GM12874 (cell line): Measurements from ENCODE around the gene UBE2C.

Experiments
- TF ChIP-seq, protein P1 (sequence below): IDR thresholded peaks from 2 replicates; pipeline ENCODE4 v1.5.1; 2011; ENCODE audit warnings: low read depth, mild to moderate bottlenecking, control low read depth, low read length, moderate library complexity; ENCODE audit not compliant: insufficient read depth

UBE2C gene

DNA sequence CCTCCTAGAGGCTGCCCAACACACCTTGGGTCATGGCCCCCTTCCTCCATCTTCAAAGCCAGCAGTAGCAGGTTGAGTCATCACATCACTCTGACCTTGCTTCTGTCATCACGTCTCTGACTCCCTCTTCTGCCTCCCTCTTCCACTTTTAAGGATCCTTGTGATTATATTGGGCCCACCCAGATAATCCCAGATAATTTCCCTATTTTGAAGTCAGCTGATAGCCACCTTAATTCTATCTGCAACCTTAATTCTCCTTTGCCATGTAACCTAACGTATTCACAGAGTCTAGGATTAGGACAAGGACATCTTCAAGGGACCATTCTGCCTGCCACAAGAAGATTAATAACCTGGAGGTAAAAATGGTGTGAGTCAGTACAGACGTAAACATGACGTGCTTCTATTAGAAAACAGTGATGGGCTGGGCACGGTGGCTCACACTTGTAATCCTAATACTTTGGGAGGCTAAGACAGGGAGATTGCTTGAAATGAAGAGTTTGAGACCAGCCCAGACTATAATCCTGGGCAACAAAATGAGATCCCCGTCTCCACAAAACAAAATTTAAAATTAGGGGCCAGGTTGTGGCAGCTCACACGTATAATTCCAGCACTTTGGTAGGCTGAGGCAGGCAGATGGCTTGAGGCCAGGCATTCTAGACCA is 48.2 kb downstream of the UBE2C start:
- TF ChIP-seq, protein P1, sequence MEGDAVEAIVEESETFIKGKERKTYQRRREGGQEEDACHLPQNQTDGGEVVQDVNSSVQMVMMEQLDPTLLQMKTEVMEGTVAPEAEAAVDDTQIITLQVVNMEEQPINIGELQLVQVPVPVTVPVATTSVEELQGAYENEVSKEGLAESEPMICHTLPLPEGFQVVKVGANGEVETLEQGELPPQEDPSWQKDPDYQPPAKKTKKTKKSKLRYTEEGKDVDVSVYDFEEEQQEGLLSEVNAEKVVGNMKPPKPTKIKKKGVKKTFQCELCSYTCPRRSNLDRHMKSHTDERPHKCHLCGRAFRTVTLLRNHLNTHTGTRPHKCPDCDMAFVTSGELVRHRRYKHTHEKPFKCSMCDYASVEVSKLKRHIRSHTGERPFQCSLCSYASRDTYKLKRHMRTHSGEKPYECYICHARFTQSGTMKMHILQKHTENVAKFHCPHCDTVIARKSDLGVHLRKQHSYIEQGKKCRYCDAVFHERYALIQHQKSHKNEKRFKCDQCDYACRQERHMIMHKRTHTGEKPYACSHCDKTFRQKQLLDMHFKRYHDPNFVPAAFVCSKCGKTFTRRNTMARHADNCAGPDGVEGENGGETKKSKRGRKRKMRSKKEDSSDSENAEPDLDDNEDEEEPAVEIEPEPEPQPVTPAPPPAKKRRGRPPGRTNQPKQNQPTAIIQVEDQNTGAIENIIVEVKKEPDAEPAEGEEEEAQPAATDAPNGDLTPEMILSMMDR = no peak

DNA sequence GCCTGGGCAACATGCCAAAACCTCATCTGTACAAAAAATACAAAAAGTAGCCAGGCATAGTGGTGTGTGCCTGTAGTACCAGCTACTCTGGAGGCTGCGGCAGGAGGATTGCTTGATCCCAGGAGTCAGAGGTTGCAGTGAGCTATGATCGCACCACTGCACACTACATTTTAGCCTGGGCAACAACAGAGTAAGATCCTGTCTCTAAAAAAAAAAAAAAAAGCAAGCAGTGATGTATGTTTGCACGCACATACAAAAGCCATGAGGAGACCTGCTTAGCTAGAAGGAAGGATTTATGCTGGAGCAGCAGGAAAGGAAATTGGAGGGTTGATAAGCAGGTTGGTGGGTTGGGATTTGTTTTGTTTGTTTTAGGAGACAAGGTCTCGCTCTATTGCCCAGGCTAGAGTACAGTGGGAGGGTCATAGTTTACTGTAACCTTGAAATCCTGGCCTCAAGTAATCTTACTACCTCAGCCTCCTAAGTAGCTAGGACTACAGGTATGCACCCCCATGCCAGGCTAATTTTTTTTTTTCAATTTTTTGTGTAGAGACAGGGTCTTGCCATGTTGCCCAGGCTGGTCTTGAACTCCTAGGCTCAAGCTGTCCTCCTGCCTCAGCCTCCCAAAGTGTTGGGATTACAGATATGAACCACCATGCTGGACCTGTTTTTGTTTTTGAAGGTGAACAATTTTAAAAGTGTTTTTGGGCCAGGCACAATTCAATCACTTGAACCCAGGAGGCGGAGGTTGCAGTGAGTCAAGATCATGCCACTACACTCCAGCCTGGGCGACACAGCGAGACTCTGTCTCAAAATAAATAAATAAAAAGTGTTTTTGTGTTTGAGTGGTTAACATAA is 49.0 kb downstream of the UBE2C start:
- TF ChIP-seq, protein P1 = no peak

DNA sequence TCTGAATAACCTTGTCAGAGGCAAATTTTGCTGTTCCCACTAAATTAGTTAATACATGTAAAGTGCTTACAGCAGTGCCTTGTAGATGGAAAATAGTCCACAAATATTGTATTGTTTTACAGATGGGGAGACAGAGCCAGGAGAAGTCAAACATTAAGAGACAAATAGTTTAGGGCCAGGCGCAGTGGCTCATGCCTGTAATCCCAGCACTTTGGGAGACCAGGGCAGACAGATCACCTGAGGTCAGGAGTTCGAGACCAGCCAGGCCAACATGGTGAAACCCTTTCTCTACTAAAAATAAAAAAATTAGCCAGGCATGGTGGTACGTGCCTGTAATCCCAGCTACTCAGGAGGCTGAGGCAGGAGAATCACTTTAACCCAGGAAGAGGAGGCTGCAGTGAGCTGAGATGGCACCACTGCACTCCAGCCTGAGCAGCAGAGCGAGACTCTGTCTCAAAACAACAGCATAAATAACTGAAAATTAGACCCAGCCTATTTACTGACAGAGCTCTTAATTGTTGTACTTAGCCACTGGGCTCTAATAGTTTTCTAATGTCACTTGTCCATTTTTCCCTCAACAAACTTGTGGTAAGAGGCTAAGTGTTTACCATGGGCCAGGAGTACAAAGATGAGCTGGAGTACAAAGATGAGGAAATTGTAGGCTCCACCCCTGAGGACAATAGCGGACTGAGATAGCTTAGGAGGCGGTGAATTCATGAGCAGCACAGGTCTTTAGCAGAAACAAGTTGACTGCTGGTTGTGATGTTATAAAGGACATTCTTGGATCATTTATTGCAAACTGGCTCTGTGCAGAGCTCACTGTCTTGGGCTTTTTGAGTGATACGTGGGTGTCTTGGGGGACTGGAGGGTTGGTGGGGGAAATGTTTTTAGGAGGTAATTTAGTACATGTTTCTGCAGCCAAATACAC is 51.4 kb downstream of the UBE2C start:
- TF ChIP-seq, protein P1 = no peak

DNA sequence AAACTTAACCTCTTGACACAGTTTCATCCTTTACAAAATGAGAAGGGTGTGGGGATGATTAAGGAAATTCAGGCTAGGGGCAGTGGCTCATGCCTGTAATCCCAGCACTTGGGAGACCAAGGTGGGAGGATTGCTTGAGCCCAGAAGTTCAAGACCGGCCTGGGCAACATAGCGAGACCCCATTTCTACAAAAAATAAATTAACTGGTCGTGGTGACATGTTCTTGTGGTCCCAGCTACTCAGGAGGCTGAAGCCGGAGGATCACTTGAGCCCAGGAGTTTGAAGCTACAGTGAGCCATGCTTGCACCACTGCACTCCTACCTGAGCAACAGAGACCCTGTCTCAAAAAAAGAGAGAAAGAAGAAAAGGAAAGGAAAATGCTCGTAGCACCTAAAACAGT is 54.0 kb downstream of the UBE2C start:
- TF ChIP-seq, protein P1 = no peak
